DOHH2 (cell line): ENCODE measurements around the gene LIPG.

ENCODE experiments used
- H3F3A ChIP-seq: fragments of 200-600 bp; sonication (generic), shearing (Covaris generic); 2 replicates; pipeline ENCODE4 v1.6.0; 2016; ENCODE audit warnings: antibody characterized with exemption, mild to moderate bottlenecking; ENCODE audit not compliant: control insufficient read depth, insufficient read depth
- H3K27ac ChIP-seq: fragments of 200-600 bp; sonication (generic); 2 replicates; pipeline ENCODE4 v1.5.1; 2014; ENCODE audit warnings: low read depth, mild to moderate bottlenecking, low read length, moderate library complexity
- H3K27me3 ChIP-seq: fragments of 200-600 bp; sonication (generic); 2 replicates; pipeline ENCODE4 v1.6.1; 2014; ENCODE audit warnings: mild to moderate bottlenecking, low read length, mixed read lengths; ENCODE audit not compliant: control insufficient read depth
- H3K36me3 ChIP-seq: fragments of 200-600 bp; sonication (generic); 2 replicates; pipeline ENCODE4 v1.6.1; 2014; ENCODE audit warnings: mild to moderate bottlenecking, low read length, moderate library complexity, mixed read lengths; ENCODE audit not compliant: control insufficient read depth
- H3K4me1 ChIP-seq: fragments of 200-600 bp; sonication (generic); 2 replicates; pipeline ENCODE4 v1.6.1; 2014; ENCODE audit warnings: mild to moderate bottlenecking, low read length, mixed read lengths; ENCODE audit not compliant: control insufficient read depth
- H3K4me2 ChIP-seq: fragments of 200-600 bp; sonication (generic); 2 replicates; pipeline ENCODE4 v1.6.0; 2014; ENCODE audit warnings: mild to moderate bottlenecking, low read length, moderate library complexity
- H3K4me3 ChIP-seq: fragments of 200-600 bp; sonication (generic); 2 replicates; pipeline ENCODE4 v1.5.1; 2014; ENCODE audit warnings: mild to moderate bottlenecking, low read length, mixed read lengths
- H3K79me2 ChIP-seq: fragments of 200-600 bp; sonication (generic); 2 replicates; pipeline ENCODE4 v1.6.1; 2014; ENCODE audit warnings: mild to moderate bottlenecking, low read length, mixed read lengths; ENCODE audit not compliant: control insufficient read depth
- H3K9me2 ChIP-seq: fragments of 200-600 bp; sonication (generic); replicated peaks from 2 replicates; pipeline ENCODE4 v1.6.1; 2014; ENCODE audit warnings: mild to moderate bottlenecking, low read length, mixed read lengths; ENCODE audit not compliant: control insufficient read depth
- H3K9me3 ChIP-seq: fragments of 200-600 bp; sonication (generic); 2 replicates; pipeline ENCODE4 v1.6.1; 2014; ENCODE audit warnings: antibody characterized with exemption, low read length, mixed read lengths; ENCODE audit not compliant: control insufficient read depth, insufficient read depth
- H4K20me1 ChIP-seq: fragments of 200-600 bp; sonication (generic); 2 replicates; pipeline ENCODE4 v1.6.0; 2014; ENCODE audit warnings: low read depth, mild to moderate bottlenecking, antibody characterized with exemption, low read length, moderate library complexity; ENCODE audit not compliant: control insufficient read depth, insufficient read depth
- CTCF ChIP-seq: fragments of 200-600 bp; sonication (generic); IDR thresholded peaks from one replicate; pipeline ENCODE4 v1.5.1; 2014; ENCODE audit warnings: antibody characterized with exemption, mild to moderate bottlenecking, low read depth, low read length; ENCODE audit not compliant: poor library complexity, severe bottlenecking
- EZH2phosphoT487 ChIP-seq: fragments of 200-600 bp; sonication (generic); IDR thresholded peaks from 2 replicates; pipeline ENCODE4 v1.6.1; 2017; ENCODE audit warnings: borderline replicate concordance, mild to moderate bottlenecking, antibody characterized with exemption, low read length, moderate library complexity, mixed read lengths

Gene LIPG

DNA sequence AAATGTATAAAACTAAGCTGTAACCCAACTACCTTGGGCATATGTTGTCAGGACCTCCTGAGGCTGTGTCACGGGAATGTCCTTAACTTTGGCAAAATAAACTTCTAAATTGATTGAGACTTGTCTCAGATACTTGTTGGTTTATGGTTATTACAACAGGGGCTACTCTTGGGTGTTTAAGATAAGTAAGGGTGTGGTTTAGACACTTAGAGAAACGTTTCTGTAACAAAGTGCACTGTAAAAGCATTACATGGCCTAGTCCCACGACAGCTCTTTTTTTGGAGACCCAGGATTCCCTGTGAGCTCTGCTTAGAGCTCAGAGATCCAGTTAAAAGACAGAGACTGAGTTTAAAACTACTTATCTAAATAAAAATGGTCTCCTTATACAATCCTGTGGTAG lies 32.3 kb upstream of the LIPG start:
- Histone ChIP-seq H4K20me1 (no peaks in the 10 kb centered on the region), H3K4me2 (no peak overlapping the region), H3K9me3 (no peaks in the 10 kb centered on the region), H3K27ac (no peak overlapping the region), H3K9me2 (no peaks in the 10 kb centered on the region), H3K79me2 (no peaks in the 10 kb centered on the region), H3F3A (no peaks in the 10 kb centered on the region), H3K4me3 (no peak overlapping the region), H3K36me3 (no peaks in the 10 kb centered on the region), H3K4me1 (no peaks in the 10 kb centered on the region), H3K27me3 (peaks cover 9% of the 10 kb centered on the region; the same call in 1 of the 2 replicates)
- TF ChIP-seq CTCF (no peak), EZH2phosphoT487 (no peak)

DNA sequence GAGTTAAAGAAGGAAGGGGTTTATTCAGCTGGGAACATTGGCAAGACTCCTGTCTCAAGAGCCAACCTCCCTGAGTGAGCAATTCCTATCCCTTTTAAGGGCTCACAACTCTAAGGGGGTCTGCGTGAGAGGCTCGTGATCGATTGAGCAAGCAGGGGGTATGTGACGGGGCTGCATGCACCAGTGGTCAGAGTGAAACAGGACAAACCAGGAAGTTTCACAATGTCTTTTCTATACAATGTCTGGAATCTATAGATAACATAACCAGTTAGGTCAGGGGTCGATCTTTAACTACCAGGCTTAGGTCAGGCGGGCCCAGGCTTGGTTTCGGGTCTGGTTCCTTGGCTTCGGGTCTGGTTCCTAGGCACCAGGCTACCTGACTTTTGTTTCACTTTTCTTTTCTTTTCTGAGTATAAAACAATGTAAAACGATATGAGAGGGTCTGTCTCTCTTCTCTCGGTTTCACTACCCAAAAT lies 30.1 kb upstream of the LIPG start:
- H3K4me2 ChIP-seq: no peak overlapping the region

GRCh38 chr18:49534846-49535601 lies 26.8 kb upstream of the LIPG start:
- H3K4me1 ChIP-seq: no peaks in the 10 kb centered on the region
- H3K9me3 ChIP-seq: no peaks in the 10 kb centered on the region
- H3K4me3 ChIP-seq: no peak overlapping the region
- H4K20me1 ChIP-seq: no peaks in the 10 kb centered on the region
- H3F3A ChIP-seq: no peaks in the 10 kb centered on the region
- TF ChIP-seq CTCF (no peak), EZH2phosphoT487 (no peak)
- no peaks in the 10 kb centered on the region for H3K9me2 ChIP-seq
- H3K27ac ChIP-seq: no peak overlapping the region
- no peak overlapping the region for H3K4me2 ChIP-seq
- no peaks in the 10 kb centered on the region for H3K79me2 ChIP-seq
- 0 out of 2 replicates have a peak, but pooled peaks cover under 1% of the 10 kb centered on the region for H3K27me3 ChIP-seq
- no peaks in the 10 kb centered on the region for H3K36me3 ChIP-seq

More for the DNA sequence above, 30.1 kb upstream of the LIPG start:
- H4K20me1 ChIP-seq: no peaks in the 10 kb centered on the region
- no peaks in the 10 kb centered on the region for H3K9me3 ChIP-seq
- no peaks in the 10 kb centered on the region for H3K36me3 ChIP-seq
- no peak overlapping the region for H3K27ac ChIP-seq
- no peaks in the 10 kb centered on the region for H3K4me1 ChIP-seq
- H3K27me3 ChIP-seq: peaks cover 9% of the 10 kb centered on the region; the same call in 1 of the 2 replicates
- no peak for TF ChIP-seq CTCF
- TF ChIP-seq EZH2phosphoT487: no peak
- H3K79me2 ChIP-seq: no peaks in the 10 kb centered on the region
- H3K4me3 ChIP-seq: no peak overlapping the region
- H3K9me2 ChIP-seq: no peaks in the 10 kb centered on the region
- no peaks in the 10 kb centered on the region for H3F3A ChIP-seq
